ENCODE results near the gene PREB. TPM values are rescaled to one million over a fixed set of nuclear protein-coding genes. Genes with fewer than 3 reads are reported as not detected.

Gene PREB
- total and polyA plus RNA-seq, 2 of the 13 experiments (the other 11 are each of a cell fraction or from before 2014, with no cell fraction given) = 112 to 192 TPM

GRCh38 chr2:27123302-27124150, 10.9 kb downstream of the PREB start, which contains the start of gene ABHD1 (continued):
- no peak for TF ChIP-seq ZBTB44 (CRISPR knock-in tag; IDR thresholded peaks at IDR 0.05)
- no peak for TF ChIP-seq ZNF354B (CRISPR knock-in tag; IDR thresholded peaks at IDR 0.05)
- no peak for TF ChIP-seq HNF4A (CRISPR knock-in tag; IDR thresholded peaks at IDR 0.05)
- TF ChIP-seq KLF9 (CRISPR knock-in tag; IDR thresholded peaks at IDR 0.05; ENCODE audit: low read depth) = no peak
- TF ChIP-seq NCOA2 (CRISPR knock-in tag; IDR thresholded peaks at IDR 0.05) = no peak
- TF ChIP-seq ZNF574 (CRISPR knock-in tag; IDR thresholded peaks at IDR 0.05) = peak; percentile 63
- no peak for TF ChIP-seq RNF219 (CRISPR knock-in tag; IDR thresholded peaks at IDR 0.05)
- TF ChIP-seq SKI (IDR thresholded peaks at IDR 0.05; ENCODE audit: partially characterized antibody) = no peak
- peak; percentile 13; the same call in 1 of the 2 replicates for TF ChIP-seq CERS6 (CRISPR knock-in tag; IDR thresholded peaks at IDR 0.05)
- TF ChIP-seq ZNF34 (CRISPR knock-in tag; IDR thresholded peaks at IDR 0.05; ENCODE audit: borderline replicate concordance) = no peak
- peak; percentile 51 for TF ChIP-seq ZNF883 (CRISPR knock-in tag; IDR thresholded peaks at IDR 0.05; ENCODE audit: not compliant biosample characterization)
- TF ChIP-seq ZNF251 (CRISPR knock-in tag; IDR thresholded peaks at IDR 0.05) = no peak
- peak; percentile 44; the same call in 1 of the 2 replicates for TF ChIP-seq NFYB (CRISPR knock-in tag; IDR thresholded peaks at IDR 0.05)
- peak; percentile 88 for TF ChIP-seq HNRNPLL (IDR thresholded peaks at IDR 0.05; ENCODE audit: low read depth, low read length, poor library complexity, severe bottlenecking)
- TF ChIP-seq ZNF503 (CRISPR knock-in tag; IDR thresholded peaks at IDR 0.05) = peak; percentile 61; the same call in 1 of the 2 replicates
- TF ChIP-seq ZSCAN20 (CRISPR knock-in tag; IDR thresholded peaks at IDR 0.05; ENCODE audit: borderline replicate concordance) = no peak
- TF ChIP-seq IKZF5 (CRISPR knock-in tag; IDR thresholded peaks at IDR 0.05) = 0 out of 2 replicates have a peak, but pooled peaks have one; percentile 28
- no peak for TF ChIP-seq SIX1 (CRISPR knock-in tag; IDR thresholded peaks at IDR 0.05; ENCODE audit: borderline replicate concordance)

All from HepG2 (cell line).